ELF-1 (cell line): ENCODE results near the gene MAZ.

Source experiments
- DNase-seq: peaks from one replicate; pipeline ENCODE4 v3.0.0-alpha.2; 2016; ENCODE audit warnings: low read depth, low spot score

MAZ gene

GRCh38 chr16:29809031-29809747 is 2.9 kb downstream of the MAZ start:
- DNase-seq, result peak; percentile 32

- peak; percentile 66 for DNase-seq
Observed at GRCh38 chr16:29809850-29810698, 3.7 kb downstream of the MAZ start.

- DNase-seq, result no peak
Observed at GRCh38 chr16:29810699-29811169, 4.4 kb downstream of the MAZ start.

- DNase-seq, result peak; percentile 99
Observed at GRCh38 chr16:29811170-29811895, 5.0 kb downstream of the MAZ start.

GRCh38 chr16:29811896-29812665 is 5.8 kb downstream of the MAZ start, which contains the start of gene PRRT2:
PRRT2 (plus strand) TSS chr16:29812193; CDS start chr16:29813055, 862 bp downstream.
- peak; percentile 74 for DNase-seq

GRCh38 chr16:29812754-29813643 is 6.7 kb downstream of the MAZ start:
- no peak for DNase-seq

GRCh38 chr16:29813644-29814562 is 7.6 kb downstream of the MAZ start:
- no peak for DNase-seq

GRCh38 chr16:29814592-29814991 is 8.3 kb downstream of the MAZ start:
- DNase-seq, result no peak

GRCh38 chr16:29815032-29815721 is 8.8 kb downstream of the MAZ start:
- peak; percentile 55 for DNase-seq

- DNase-seq, result peak; percentile 99
Observed at GRCh38 chr16:29815793-29816693, 9.7 kb downstream of the MAZ start, which contains the start of gene PAGR1. PAGR1 (plus strand) TSS chr16:29816152; CDS start chr16:29816526, 374 bp downstream.

GRCh38 chr16:29816694-29817441 is 10.5 kb downstream of the MAZ start:
- peak; percentile 74 for DNase-seq

GRCh38 chr16:29818082-29818481 is 11.8 kb downstream of the MAZ start:
- no peak for DNase-seq

- no peak for DNase-seq
Observed at GRCh38 chr16:29819506-29819905, 13.2 kb downstream of the MAZ start.

GRCh38 chr16:29820271-29820701 is 14.0 kb downstream of the MAZ start, which contains the start of gene MVP:
MVP (plus strand) TSS chr16:29820462; CDS start chr16:29830550, 10,088 bp downstream.
- DNase-seq, result no peak

GRCh38 chr16:29820730-29821642 is 14.7 kb downstream of the MAZ start:
- DNase-seq, result no peak
